ENCODE results near the gene PTBP2.
A peak's percentile ranks its signal among the peaks of the same experiment; 100 is the strongest.

The PTBP2 gene

DNA sequence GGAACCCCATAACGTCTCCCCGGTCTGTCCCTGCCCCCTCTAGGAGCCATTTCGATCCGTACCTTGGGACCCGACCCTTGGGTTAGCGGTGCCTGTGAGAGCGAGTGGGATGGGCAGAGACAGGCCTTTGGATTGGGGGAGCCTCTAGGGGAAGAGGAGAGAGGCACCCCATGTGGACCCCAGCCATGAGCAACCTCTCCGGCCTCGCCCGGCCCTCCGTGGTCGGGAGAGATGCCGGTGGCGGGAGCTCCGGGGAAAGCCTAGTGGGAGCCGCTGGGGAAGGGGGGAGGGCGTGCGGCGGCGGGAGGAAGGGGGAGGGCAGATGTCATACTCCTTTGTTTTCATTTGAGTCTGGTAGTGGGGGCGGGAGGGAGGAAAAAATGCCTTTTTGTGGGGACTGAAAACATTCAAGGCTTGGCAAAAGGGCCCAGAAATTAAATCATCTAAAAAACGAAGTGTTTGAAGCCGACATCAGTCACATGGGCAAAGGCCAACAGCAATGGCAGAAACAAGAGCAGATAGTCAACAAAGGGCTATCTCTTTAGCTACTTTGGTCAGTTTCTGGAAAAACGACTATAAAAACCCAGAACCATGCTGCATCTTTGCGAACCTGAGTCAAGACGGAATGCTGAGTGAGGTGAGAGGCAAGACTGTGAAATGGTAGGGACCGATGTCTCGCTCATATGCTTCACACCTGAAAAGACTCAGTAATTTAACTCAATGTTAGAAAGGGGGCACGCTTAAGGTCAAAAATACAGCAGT, 758 bp downstream of the PTBP2 start:
- peaks cover 0 to 24% (median 15%) of the 10 kb centered on the region in 4 donors for H3K4me1 ChIP-seq

DNA sequence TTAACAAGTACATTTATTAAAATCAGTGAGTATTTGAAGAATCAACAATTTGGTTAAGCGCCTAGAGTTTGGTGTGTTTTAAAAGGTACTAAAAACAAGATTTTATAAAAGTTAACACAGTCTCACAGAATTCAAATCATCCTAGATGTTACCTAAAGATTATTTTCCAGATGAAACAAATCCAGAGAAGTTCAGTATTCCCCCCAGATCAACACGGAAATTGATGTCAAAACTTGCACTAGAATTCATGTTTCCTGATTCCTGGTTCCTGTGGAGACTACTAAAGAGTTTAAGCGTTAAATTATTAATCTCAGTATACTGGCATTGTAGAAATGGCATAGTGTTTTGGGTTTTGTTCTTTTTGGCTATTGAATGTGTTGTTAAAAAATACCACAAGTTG, 1.4 kb downstream of the PTBP2 start:
- H3K9me3 ChIP-seq = no peaks in the 10 kb centered on the region
- TF ChIP-seq, protein P1, sequence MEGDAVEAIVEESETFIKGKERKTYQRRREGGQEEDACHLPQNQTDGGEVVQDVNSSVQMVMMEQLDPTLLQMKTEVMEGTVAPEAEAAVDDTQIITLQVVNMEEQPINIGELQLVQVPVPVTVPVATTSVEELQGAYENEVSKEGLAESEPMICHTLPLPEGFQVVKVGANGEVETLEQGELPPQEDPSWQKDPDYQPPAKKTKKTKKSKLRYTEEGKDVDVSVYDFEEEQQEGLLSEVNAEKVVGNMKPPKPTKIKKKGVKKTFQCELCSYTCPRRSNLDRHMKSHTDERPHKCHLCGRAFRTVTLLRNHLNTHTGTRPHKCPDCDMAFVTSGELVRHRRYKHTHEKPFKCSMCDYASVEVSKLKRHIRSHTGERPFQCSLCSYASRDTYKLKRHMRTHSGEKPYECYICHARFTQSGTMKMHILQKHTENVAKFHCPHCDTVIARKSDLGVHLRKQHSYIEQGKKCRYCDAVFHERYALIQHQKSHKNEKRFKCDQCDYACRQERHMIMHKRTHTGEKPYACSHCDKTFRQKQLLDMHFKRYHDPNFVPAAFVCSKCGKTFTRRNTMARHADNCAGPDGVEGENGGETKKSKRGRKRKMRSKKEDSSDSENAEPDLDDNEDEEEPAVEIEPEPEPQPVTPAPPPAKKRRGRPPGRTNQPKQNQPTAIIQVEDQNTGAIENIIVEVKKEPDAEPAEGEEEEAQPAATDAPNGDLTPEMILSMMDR (IDR thresholded peaks at IDR 0.05) = no peak

More for the DNA sequence above, 758 bp downstream of the PTBP2 start:
- peak; percentile 47 to 80 for DNase-seq
- H3K9me3 ChIP-seq = no peaks in the 10 kb centered on the region
- H3K27ac ChIP-seq = peak overlapping the region; percentile 93 to 98
- TF ChIP-seq, protein P1 (IDR thresholded peaks at IDR 0.05) = no peak
- intact Hi-C loops (cut with DNase I; ENCODE audit: low total_unique reads) = no loop called here
- peak overlapping the region; percentile 75 to 93 for H3K4me3 ChIP-seq
- no peaks in the 10 kb centered on the region for H3K27me3 ChIP-seq
- H3K36me3 ChIP-seq = peaks cover 0 to 11% (median 3%) of the 10 kb centered on the region in 3 donors

DNA sequence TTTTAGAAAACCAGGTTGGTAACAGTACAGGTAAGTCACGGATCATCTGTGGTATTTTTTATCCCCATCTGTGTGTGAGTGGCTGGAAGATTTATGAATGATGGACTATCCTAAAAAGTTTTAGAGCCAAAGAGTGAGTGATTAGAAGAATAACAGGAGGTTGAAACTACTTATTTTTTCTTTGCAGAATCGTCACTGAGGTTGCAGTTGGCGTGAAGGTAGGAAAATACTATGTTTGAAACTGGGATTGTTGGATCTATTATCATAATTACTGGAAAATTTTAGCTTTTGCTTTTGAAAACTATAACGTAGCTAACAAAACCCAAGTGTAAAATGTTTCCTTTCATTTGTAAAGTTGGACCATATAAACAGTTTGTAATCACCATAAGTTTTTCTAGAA, 1.8 kb downstream of the PTBP2 start:
- TF ChIP-seq, protein P1 (IDR thresholded peaks at IDR 0.05) = no peak
- peak overlapping the region; percentile 93 to 98 for H3K27ac ChIP-seq
- peaks cover 0 to 31% (median 18%) of the 10 kb centered on the region in 4 donors for H3K4me1 ChIP-seq
- peaks cover 0 to 11% (median 3%) of the 10 kb centered on the region in 3 donors for H3K36me3 ChIP-seq
- H3K9me3 ChIP-seq = no peaks in the 10 kb centered on the region
- H3K27me3 ChIP-seq = no peaks in the 10 kb centered on the region
- DNase-seq = no peak
- intact Hi-C loops (cut with DNase I; ENCODE audit: low total_unique reads) = no loop called here
- H3K4me3 ChIP-seq = peak overlapping the region; percentile 75 to 93

More for the DNA sequence above, 1.4 kb downstream of the PTBP2 start:
- intact Hi-C loops (cut with DNase I; ENCODE audit: low total_unique reads) = no loop called here
- no peaks in the 10 kb centered on the region for H3K27me3 ChIP-seq
- H3K4me3 ChIP-seq = peak overlapping the region; percentile 75 to 93
- no peak for DNase-seq
- peak overlapping the region; percentile 93 to 98 for H3K27ac ChIP-seq
- H3K36me3 ChIP-seq = peaks cover 0 to 11% (median 3%) of the 10 kb centered on the region in 3 donors
- peaks cover 0 to 28% (median 17%) of the 10 kb centered on the region in 4 donors for H3K4me1 ChIP-seq

DNA sequence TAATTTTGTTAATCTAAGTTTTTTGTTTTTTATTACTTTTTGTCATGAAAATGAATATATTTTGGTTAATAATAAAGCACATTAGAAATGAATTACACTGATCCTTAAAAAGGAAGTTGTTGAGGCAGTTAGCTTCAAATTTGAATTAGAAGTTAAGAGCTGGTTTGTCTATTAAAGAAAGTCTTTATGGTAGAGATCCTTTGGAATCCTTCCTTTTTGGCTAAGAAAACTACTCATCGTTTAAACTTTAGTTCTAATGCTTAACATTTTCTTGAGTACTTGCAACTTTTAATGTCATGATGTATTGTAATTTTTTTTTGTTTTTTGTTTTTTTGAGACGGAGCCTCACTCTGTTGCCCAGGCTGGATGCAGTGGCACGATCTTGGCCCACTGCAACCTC, 2.4 kb downstream of the PTBP2 start:
- H3K4me3 ChIP-seq = peak overlapping the region in 1 of 2 donors; percentile 93
- intact Hi-C loops (cut with DNase I; ENCODE audit: low total_unique reads) = no loop called here
- DNase-seq = no peak
- H3K4me1 ChIP-seq = peaks cover 0 to 35% (median 18%) of the 10 kb centered on the region in 4 donors
- TF ChIP-seq, protein P1 (IDR thresholded peaks at IDR 0.05) = no peak
- no peaks in the 10 kb centered on the region for H3K9me3 ChIP-seq
- no peaks in the 10 kb centered on the region for H3K27me3 ChIP-seq
- H3K27ac ChIP-seq = peak overlapping the region; percentile 93 to 98
- peaks cover 0 to 11% (median 3%) of the 10 kb centered on the region in 3 donors for H3K36me3 ChIP-seq

DNA sequence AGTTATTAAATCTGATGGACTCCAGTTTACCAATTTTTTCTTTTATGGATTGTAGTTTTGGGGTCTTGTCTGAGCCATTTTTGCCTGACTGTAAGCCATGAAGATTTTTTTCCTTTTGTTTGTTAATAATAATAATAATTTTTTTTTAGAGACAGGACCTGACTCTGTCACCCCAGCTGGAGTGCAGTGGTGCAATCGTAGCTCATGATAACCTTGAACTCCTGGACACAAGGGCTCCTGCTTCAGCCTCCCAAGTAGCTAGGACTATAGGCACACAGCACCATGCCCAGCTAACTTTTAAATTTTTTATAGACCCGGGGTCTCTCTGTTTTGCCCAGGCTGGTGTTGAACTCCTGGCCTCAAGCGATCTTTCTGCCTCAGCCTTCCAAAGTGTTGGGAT, 6.3 kb downstream of the PTBP2 start:
- H3K4me3 ChIP-seq = no peak overlapping the region
- no peaks in the 10 kb centered on the region for H3K27me3 ChIP-seq
- H3K36me3 ChIP-seq = peaks cover 0 to 11% (median 3%) of the 10 kb centered on the region in 3 donors
- TF ChIP-seq, protein P1 (IDR thresholded peaks at IDR 0.05) = no peak
- H3K4me1 ChIP-seq = peaks cover 0 to 63% (median 15%) of the 10 kb centered on the region in 4 donors
- no peak overlapping the region for H3K27ac ChIP-seq
- DNase-seq = no peak
- intact Hi-C loops (cut with DNase I; ENCODE audit: low total_unique reads) = no loop called here
- H3K9me3 ChIP-seq = no peaks in the 10 kb centered on the region
